Ectodermal cell (in vitro differentiated cells): Measurements from ENCODE around the gene HTR6.
"Not testable (repeated sequence)": the region's sequence is repeated elsewhere in the genome, so short reads cannot be mapped to it uniquely, and the experiment has no call there.

Source experiments
- H3K27ac ChIP-seq: 2 replicates; pipeline ENCODE4 v1.7.0; 2013; ENCODE audit warnings: mild to moderate bottlenecking, low read depth, low read length; ENCODE audit not compliant: insufficient read depth, poor library complexity, severe bottlenecking
- H3K27me3 ChIP-seq: 2 replicates; pipeline ENCODE4 v1.7.0; 2013; ENCODE audit warnings: mild to moderate bottlenecking, low read length; ENCODE audit not compliant: insufficient read depth, control insufficient read depth, poor library complexity, severe bottlenecking
- H3K36me3 ChIP-seq: one replicate; pipeline ENCODE4 v1.7.0; 2013; ENCODE audit warnings: low read length; ENCODE audit not compliant: control insufficient read depth, insufficient read depth
- H3K4me1 ChIP-seq: one replicate; pipeline ENCODE4 v1.7.0; 2013; ENCODE audit warnings: low read length; ENCODE audit not compliant: control insufficient read depth, insufficient read depth
- H3K4me3 ChIP-seq: 2 replicates; pipeline ENCODE4 v1.7.0; 2013; ENCODE audit warnings: low read depth, low read length, control low read depth; ENCODE audit not compliant: insufficient read depth
- H3K9me3 ChIP-seq: 2 replicates; pipeline ENCODE4 v1.7.0; 2013; ENCODE audit warnings: mild to moderate bottlenecking, low read length, moderate library complexity; ENCODE audit not compliant: control insufficient read depth
- WGBS, 2 experiments: methylation state at CpG; one replicate each; pipeline ENCODE4 v1.1.7; 2013; ENCODE audit warnings: missing lambda C conversion rate in 2 of 2; 5-methylcytosine and 5-hydroxymethylcytosine counted together

HTR6 gene

GRCh38 chr1:19636749-19637148, 27.9 kb upstream of the HTR6 start:
- not testable (repeated sequence) for H3K27ac ChIP-seq, H3K27me3 ChIP-seq, H3K4me3 ChIP-seq, H3K36me3 ChIP-seq, H3K9me3 ChIP-seq
- WGBS, 2 experiments: 93 to 95% methylated on average over 9 to 10 of the region's 10 CpGs
- H3K4me1 ChIP-seq: peaks cover 13% of the 10 kb centered on the region

- Histone ChIP-seq H3K4me3 (no peak overlapping the region), H3K27me3 (peaks cover 16% of the 10 kb centered on the region), H3K27ac (no peak overlapping the region), H3K4me1 (peaks cover 13% of the 10 kb centered on the region), H3K36me3 (no peaks in the 10 kb centered on the region), H3K9me3 (no peaks in the 10 kb centered on the region)
- 92 to 95% methylated on average over 10 of the region's 10 CpGs for WGBS, 2 experiments
Measured at GRCh38 chr1:19637606-19638005, 27.1 kb upstream of the HTR6 start.

- WGBS, 2 experiments: 79% methylated on average over 10 of the region's 10 CpGs
- not testable (repeated sequence) for H3K36me3 ChIP-seq
Measured at GRCh38 chr1:19639228-19639627, 25.4 kb upstream of the HTR6 start.

GRCh38 chr1:19639999-19640362, 24.7 kb upstream of the HTR6 start:
- no peak overlapping the region for H3K27ac ChIP-seq
- H3K9me3 ChIP-seq: no peaks in the 10 kb centered on the region
- 89 to 94% methylated on average over 3 of the region's 3 CpGs for WGBS, 2 experiments

More at GRCh38 chr1:19639228-19639627, 25.4 kb upstream of the HTR6 start:
- Histone ChIP-seq H3K4me1 (peaks cover 13% of the 10 kb centered on the region), H3K27me3 (peaks cover 31% of the 10 kb centered on the region)
- H3K9me3 ChIP-seq, H3K4me3 ChIP-seq, H3K27ac ChIP-seq: not testable (repeated sequence)

GRCh38 chr1:19640363-19641316, 24.0 kb upstream of the HTR6 start:
- H3K27me3 ChIP-seq: peaks cover 44% of the 10 kb centered on the region
- H3K27ac ChIP-seq: no peak overlapping the region
- peaks cover 13% of the 10 kb centered on the region for H3K4me1 ChIP-seq
- H3K4me3 ChIP-seq: no peak overlapping the region
- no peaks in the 10 kb centered on the region for H3K36me3 ChIP-seq
- no peaks in the 10 kb centered on the region for H3K9me3 ChIP-seq
- 23 to 24% methylated on average over 14 of the region's 14 CpGs for WGBS, 2 experiments

More at GRCh38 chr1:19639999-19640362, 24.7 kb upstream of the HTR6 start:
- peaks cover 13% of the 10 kb centered on the region for H3K4me1 ChIP-seq
- no peak overlapping the region for H3K4me3 ChIP-seq
- H3K36me3 ChIP-seq: no peaks in the 10 kb centered on the region
- H3K27me3 ChIP-seq: peaks cover 37% of the 10 kb centered on the region

- peaks cover 13% of the 10 kb centered on the region for H3K4me1 ChIP-seq
- no peaks in the 10 kb centered on the region for H3K9me3 ChIP-seq
- 64 to 66% methylated on average over 7 of the region's 7 CpGs for WGBS, 2 experiments
- no peak overlapping the region for H3K4me3 ChIP-seq
- no peaks in the 10 kb centered on the region for H3K36me3 ChIP-seq
- no peak overlapping the region for H3K27ac ChIP-seq
- peaks cover 57% of the 10 kb centered on the region for H3K27me3 ChIP-seq
Measured at GRCh38 chr1:19643121-19643520, 21.6 kb upstream of the HTR6 start.

GRCh38 chr1:19643602-19644394, 20.9 kb upstream of the HTR6 start, which contains the start of gene NBL1:
TSS of gene NBL1 (plus strand) at chr1:19644311. CDS start at chr1:19655031, 10,720 bp downstream.
- H3K9me3 ChIP-seq: no peaks in the 10 kb centered on the region
- whole genome bisulfite sequencing, 2 experiments: 5% methylated on average over 90 of the region's 90 CpGs
- peaks cover 57% of the 10 kb centered on the region for H3K27me3 ChIP-seq
- no peaks in the 10 kb centered on the region for H3K36me3 ChIP-seq
- peaks cover 13% of the 10 kb centered on the region for H3K4me1 ChIP-seq
- peak within 1 kb of the TSS; percentile 40 for H3K4me3 ChIP-seq
- H3K27ac ChIP-seq: no peak within 1 kb of the TSS

GRCh38 chr1:19644395-19644680, 20.3 kb upstream of the HTR6 start:
- Histone ChIP-seq H3K27ac (no peak overlapping the region), H3K27me3 (peaks cover 57% of the 10 kb centered on the region), H3K4me1 (peaks cover 13% of the 10 kb centered on the region), H3K4me3 (peak overlapping the region; percentile 40), H3K9me3 (no peaks in the 10 kb centered on the region), H3K36me3 (no peaks in the 10 kb centered on the region)
- 0 to 1% methylated on average over 51 of the region's 51 CpGs for WGBS, 2 experiments

GRCh38 chr1:19644681-19645410, 19.8 kb upstream of the HTR6 start:
- H3K27ac ChIP-seq: no peak overlapping the region
- 1% methylated on average over 71 of the region's 71 CpGs for WGBS, 2 experiments

More at GRCh38 chr1:19644681-19645410, 19.8 kb upstream of the HTR6 start:
- Histone ChIP-seq H3K36me3 (no peaks in the 10 kb centered on the region), H3K4me1 (peaks cover 11% of the 10 kb centered on the region), H3K4me3 (peak overlapping the region; percentile 40), H3K27me3 (peaks cover 57% of the 10 kb centered on the region), H3K9me3 (no peaks in the 10 kb centered on the region)
